Sigmoid colon (tissue), 7 donors: Measurements from ENCODE around the gene ACADS. TPM values are rescaled to one million over a fixed set of nuclear protein-coding genes. Genes with fewer than 3 reads are reported as not detected.

Experiments used
- DNase-seq: peaks from one replicate; pipeline ENCODE4 v3.0.0-alpha.2; 2019
- H3K27ac ChIP-seq, 4 donors: fragments of 200-600 bp; sonication (generic); one replicate each; pipeline ENCODE4 v1.5.1; 2016 to 2019; ENCODE audit warnings: mild to moderate bottlenecking in 1 of 4
- H3K27me3 ChIP-seq, 3 donors: fragments of 200-600 bp; sonication (generic); one replicate each; pipeline ENCODE4 v1.5.1; 2019; ENCODE audit warnings: mild to moderate bottlenecking in 1 of 3
- H3K36me3 ChIP-seq, 4 donors: fragments of 200-600 bp; sonication (generic); one replicate each; pipeline ENCODE4 v1.5.1; 2016 to 2019
- H3K4me1 ChIP-seq, 4 donors: fragments of 200-600 bp; sonication (generic); one replicate each; pipeline ENCODE4 v1.5.1; 2017 to 2019
- H3K4me3 ChIP-seq, 4 donors: fragments of 200-600 bp; sonication (generic); one replicate each; pipeline ENCODE4 v1.5.1; 2017 to 2019; ENCODE audit warnings: mild to moderate bottlenecking in 2 of 4, moderate library complexity in 1 of 4
- H3K9me3 ChIP-seq, 4 donors: fragments of 200-600 bp in 3 of 4; sonication (generic) in 3 of 4; one replicate each; pipeline versions ENCODE4 v1.5.1 to v1.6.1; 2013 to 2019
- EP300 ChIP-seq, 4 donors: sonication (generic); formaldehyde crosslinking; IDR thresholded peaks; one replicate each; pipeline ENCODE4 v1.6.1; 2017; ENCODE audit warnings: antibody characterized with exemption in 4 of 4
- POLR2A ChIP-seq, 2 donors: fragments of 450-650 bp; IDR thresholded peaks; one replicate each; pipeline ENCODE4 v1.6.1; 2016; ENCODE audit warnings: antibody characterized with exemption in 2 of 2, mild to moderate bottlenecking in 2 of 2, moderate library complexity in 2 of 2
- POLR2AphosphoS5 ChIP-seq, 4 donors: sonication (generic); formaldehyde crosslinking; IDR thresholded peaks; one replicate each; pipeline ENCODE4 v1.6.1; 2017; ENCODE audit warnings: antibody characterized with exemption in 4 of 4
- WGBS, 2 donors: extraction: QIAGEN DNeasy Blood & Tissue Kit; methylation state at CpG; one replicate each; pipeline ENCODE4 v1.1.7; 2013; 5-methylcytosine and 5-hydroxymethylcytosine counted together
- intact Hi-C: fragments of 100-400 bp; cut with DNase I; formaldehyde crosslinking; loops from one replicate; pipeline ENCODE4 v1.15.1; 2023
- polyA plus RNA-seq, 3 donors: library from polyadenylated mRNA; stranded (reverse); fragments of 200-250 nt; gene quantifications; one replicate each; pipeline ENCODE4 v1.2.3, GENCODE V29; 2013
- total RNA-seq, 4 donors: library from RNA; depleted of rRNA; stranded (reverse); fragments of >200 nt; gene quantifications; one replicate each; pipeline ENCODE4 v1.1.0, GENCODE V29; 2016
- TF ChIP-seq, protein P1 (sequence below), 4 experiments: fragments of 450-650 bp in 3 of 4; fragments of 200-600 bp in 1 of 4; IDR thresholded peaks; one replicate each; pipeline ENCODE4 v1.5.1; 2016 to 2019; ENCODE audit warnings: antibody characterized with exemption in 4 of 4, mild to moderate bottlenecking in 3 of 4, moderate library complexity in 2 of 4
- donor health status: healthy with polysubstance abuse.
- donor health status: Bipolar disorder and iron deficiency.
- donor health status: healthy.

The ACADS gene
- total and polyA plus RNA-seq, 7 donors: 36.8 to 325 (median 40.3) TPM

- 94 to 95% methylated on average over 10 of the region's 10 CpGs for WGBS, 2 donors
- Histone ChIP-seq H3K36me3 (peaks cover 0 to 29% (median 18%) of the 10 kb centered on the region in 4 donors), H3K27me3 (no peaks in the 10 kb centered on the region), H3K4me3 (no peak overlapping the region), H3K4me1 (no peaks in the 10 kb centered on the region), H3K27ac (no peak overlapping the region), H3K9me3 (no peaks in the 10 kb centered on the region)
- DNase-seq: no peak
- intact Hi-C loops: no loop called here
- TF ChIP-seq EP300 (IDR thresholded peaks at IDR 0.05) (no peak), POLR2AphosphoS5 (IDR thresholded peaks at IDR 0.05) (no peak), POLR2A (IDR thresholded peaks at IDR 0.05) (no peak)
- TF ChIP-seq, protein P1, sequence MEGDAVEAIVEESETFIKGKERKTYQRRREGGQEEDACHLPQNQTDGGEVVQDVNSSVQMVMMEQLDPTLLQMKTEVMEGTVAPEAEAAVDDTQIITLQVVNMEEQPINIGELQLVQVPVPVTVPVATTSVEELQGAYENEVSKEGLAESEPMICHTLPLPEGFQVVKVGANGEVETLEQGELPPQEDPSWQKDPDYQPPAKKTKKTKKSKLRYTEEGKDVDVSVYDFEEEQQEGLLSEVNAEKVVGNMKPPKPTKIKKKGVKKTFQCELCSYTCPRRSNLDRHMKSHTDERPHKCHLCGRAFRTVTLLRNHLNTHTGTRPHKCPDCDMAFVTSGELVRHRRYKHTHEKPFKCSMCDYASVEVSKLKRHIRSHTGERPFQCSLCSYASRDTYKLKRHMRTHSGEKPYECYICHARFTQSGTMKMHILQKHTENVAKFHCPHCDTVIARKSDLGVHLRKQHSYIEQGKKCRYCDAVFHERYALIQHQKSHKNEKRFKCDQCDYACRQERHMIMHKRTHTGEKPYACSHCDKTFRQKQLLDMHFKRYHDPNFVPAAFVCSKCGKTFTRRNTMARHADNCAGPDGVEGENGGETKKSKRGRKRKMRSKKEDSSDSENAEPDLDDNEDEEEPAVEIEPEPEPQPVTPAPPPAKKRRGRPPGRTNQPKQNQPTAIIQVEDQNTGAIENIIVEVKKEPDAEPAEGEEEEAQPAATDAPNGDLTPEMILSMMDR (IDR thresholded peaks at IDR 0.05): no peak
These were observed 8.6 kb downstream of the ACADS start for GRCh38 chr12:120734210-120734609.

DNA sequence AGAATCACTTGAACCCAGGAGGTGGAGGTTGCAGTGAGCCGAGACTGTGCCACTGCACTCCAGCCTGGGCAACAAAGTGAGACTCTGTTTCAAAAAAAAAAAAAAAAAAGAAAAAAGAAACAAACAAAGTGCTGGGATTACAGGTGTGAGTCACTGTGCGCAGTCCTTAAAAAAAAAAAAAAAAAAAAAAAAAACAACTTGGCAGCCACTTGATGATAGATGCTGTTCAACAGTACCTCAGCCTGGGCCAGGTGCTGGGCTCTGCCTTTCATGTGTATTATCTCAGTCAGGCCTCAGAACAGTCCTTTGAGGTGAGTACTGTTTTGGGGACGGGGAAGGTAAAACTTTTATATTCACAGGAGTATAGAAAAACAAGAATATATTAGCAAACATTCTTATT, 9.6 kb downstream of the ACADS start:
- intact Hi-C loops: no loop called here
- 39 to 84% methylated on average over 3 of the region's 3 CpGs for WGBS, 2 donors
- Histone ChIP-seq H3K36me3 (peaks cover 0 to 26% (median 12%) of the 10 kb centered on the region in 4 donors), H3K27me3 (no peaks in the 10 kb centered on the region), H3K4me1 (no peaks in the 10 kb centered on the region), H3K4me3 (no peak overlapping the region), H3K27ac (no peak overlapping the region), H3K9me3 (no peaks in the 10 kb centered on the region)
- TF ChIP-seq EP300 (IDR thresholded peaks at IDR 0.05) (no peak), POLR2A (IDR thresholded peaks at IDR 0.05) (no peak), POLR2AphosphoS5 (IDR thresholded peaks at IDR 0.05) (no peak)
- TF ChIP-seq, protein P1 (IDR thresholded peaks at IDR 0.05): no peak
- no peak for DNase-seq

DNA sequence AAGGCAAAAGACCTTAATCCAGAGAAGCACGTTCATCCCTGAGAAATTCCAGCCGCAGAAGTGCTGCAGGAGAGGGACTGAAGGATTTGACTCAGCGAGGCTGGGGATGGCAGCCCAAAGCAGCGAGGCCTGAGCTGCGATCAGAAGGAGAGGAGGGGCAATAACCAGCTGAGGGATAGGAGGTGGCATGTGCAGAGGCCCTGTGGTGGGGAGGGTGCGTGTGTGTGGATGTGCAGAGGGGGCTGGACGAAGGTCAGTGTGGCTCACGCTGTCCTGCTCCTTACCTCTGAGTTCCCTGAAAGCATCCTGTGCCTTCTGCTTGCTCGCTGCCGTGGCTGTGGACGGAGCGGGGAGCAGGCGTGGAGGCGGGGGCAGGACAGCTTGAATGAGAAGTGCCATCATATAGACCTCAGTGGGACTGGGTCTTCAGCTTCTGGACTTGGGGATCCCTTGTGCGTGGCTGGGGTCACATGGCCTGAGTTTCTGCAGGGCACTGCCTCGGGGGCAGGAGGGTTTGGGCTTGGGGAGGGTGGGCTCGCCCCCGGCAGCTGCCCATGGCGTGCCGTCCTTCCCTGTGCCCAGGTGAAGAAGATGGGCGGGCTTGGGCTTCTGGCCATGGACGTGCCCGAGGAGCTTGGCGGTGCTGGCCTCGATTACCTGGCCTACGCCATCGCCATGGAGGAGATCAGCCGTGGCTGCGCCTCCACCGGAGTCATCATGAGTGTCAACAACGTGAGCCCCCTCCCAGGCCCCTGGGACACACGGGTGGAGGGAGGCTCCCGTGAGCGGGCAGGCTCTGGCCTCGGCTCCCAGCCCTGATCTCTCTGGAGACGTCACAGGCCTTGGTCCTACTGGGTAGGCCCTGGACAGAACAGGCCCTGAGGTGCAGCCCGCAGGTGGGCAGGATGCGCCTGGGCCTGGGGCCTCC, 11.0 kb downstream of the ACADS start:
- no peaks in the 10 kb centered on the region for H3K4me1 ChIP-seq
- H3K4me3 ChIP-seq: no peak overlapping the region
- TF ChIP-seq POLR2A (IDR thresholded peaks at IDR 0.05) (no peak), EP300 (IDR thresholded peaks at IDR 0.05) (no peak)
- DNase-seq: no peak
- no peaks in the 10 kb centered on the region for H3K27me3 ChIP-seq
- WGBS, 2 donors: 93 to 94% methylated on average over 38 of the region's 38 CpGs
- H3K36me3 ChIP-seq: peaks cover 0 to 17% (median 8%) of the 10 kb centered on the region in 4 donors
- intact Hi-C loops: no loop called here
- no peaks in the 10 kb centered on the region for H3K9me3 ChIP-seq
- no peak overlapping the region for H3K27ac ChIP-seq

- intact Hi-C loops: no loop called here
- Histone ChIP-seq H3K4me1 (no peaks in the 10 kb centered on the region), H3K27me3 (no peaks in the 10 kb centered on the region), H3K4me3 (no peak overlapping the region), H3K27ac (no peak overlapping the region), H3K9me3 (no peaks in the 10 kb centered on the region), H3K36me3 (peaks cover 0 to 17% (median 8%) of the 10 kb centered on the region in 4 donors)
- TF ChIP-seq POLR2A (IDR thresholded peaks at IDR 0.05) (no peak), EP300 (IDR thresholded peaks at IDR 0.05) (no peak), POLR2AphosphoS5 (IDR thresholded peaks at IDR 0.05) (no peak)
- TF ChIP-seq, protein P1 (IDR thresholded peaks at IDR 0.05): no peak
- no peak for DNase-seq
- WGBS, 2 donors: 91 to 92% methylated on average over 25 of the region's 25 CpGs
These were observed 12.1 kb downstream of the ACADS start for GRCh38 chr12:120737557-120738251.
